ENCODE data around the gene ORMDL3.

DNA sequence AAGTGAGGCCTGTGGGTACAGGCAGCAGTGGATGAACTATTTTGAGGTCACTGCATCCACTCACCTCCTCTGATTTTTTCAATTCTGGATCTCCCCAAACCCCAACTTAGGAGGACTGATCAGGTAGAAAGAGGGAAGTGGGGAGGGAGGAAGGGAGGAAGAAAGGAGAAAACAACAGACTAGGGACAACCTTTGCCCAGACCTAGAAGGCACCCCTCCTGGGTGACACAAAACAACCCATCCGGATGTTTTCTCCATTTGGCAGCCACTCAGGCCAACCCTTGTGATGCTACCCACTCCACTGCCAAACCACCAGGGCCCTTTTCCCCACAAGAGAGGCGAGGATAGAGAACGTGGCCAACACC, 2.7 kb downstream of the ORMDL3 start:
- TF ChIP-seq GATA3 (IDR thresholded peaks at IDR 0.05; ENCODE audit: borderline replicate concordance) (no peak), RFX5 (IDR thresholded peaks at IDR 0.05) (no peak), CHD4 (IDR thresholded peaks at IDR 0.05; ENCODE audit: borderline replicate concordance) (no peak), HEYL (CRISPR knock-in tag; IDR thresholded peaks at IDR 0.05) (no peak), POLR2A (IDR thresholded peaks at IDR 0.05; ENCODE audit: low read length) (no peak), SMC3 (IDR thresholded peaks at IDR 0.05) (no peak)
- TF ChIP-seq, protein P1, sequence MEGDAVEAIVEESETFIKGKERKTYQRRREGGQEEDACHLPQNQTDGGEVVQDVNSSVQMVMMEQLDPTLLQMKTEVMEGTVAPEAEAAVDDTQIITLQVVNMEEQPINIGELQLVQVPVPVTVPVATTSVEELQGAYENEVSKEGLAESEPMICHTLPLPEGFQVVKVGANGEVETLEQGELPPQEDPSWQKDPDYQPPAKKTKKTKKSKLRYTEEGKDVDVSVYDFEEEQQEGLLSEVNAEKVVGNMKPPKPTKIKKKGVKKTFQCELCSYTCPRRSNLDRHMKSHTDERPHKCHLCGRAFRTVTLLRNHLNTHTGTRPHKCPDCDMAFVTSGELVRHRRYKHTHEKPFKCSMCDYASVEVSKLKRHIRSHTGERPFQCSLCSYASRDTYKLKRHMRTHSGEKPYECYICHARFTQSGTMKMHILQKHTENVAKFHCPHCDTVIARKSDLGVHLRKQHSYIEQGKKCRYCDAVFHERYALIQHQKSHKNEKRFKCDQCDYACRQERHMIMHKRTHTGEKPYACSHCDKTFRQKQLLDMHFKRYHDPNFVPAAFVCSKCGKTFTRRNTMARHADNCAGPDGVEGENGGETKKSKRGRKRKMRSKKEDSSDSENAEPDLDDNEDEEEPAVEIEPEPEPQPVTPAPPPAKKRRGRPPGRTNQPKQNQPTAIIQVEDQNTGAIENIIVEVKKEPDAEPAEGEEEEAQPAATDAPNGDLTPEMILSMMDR (IDR thresholded peaks at IDR 0.05) = no peak
- TF ChIP-seq, protein P2, sequence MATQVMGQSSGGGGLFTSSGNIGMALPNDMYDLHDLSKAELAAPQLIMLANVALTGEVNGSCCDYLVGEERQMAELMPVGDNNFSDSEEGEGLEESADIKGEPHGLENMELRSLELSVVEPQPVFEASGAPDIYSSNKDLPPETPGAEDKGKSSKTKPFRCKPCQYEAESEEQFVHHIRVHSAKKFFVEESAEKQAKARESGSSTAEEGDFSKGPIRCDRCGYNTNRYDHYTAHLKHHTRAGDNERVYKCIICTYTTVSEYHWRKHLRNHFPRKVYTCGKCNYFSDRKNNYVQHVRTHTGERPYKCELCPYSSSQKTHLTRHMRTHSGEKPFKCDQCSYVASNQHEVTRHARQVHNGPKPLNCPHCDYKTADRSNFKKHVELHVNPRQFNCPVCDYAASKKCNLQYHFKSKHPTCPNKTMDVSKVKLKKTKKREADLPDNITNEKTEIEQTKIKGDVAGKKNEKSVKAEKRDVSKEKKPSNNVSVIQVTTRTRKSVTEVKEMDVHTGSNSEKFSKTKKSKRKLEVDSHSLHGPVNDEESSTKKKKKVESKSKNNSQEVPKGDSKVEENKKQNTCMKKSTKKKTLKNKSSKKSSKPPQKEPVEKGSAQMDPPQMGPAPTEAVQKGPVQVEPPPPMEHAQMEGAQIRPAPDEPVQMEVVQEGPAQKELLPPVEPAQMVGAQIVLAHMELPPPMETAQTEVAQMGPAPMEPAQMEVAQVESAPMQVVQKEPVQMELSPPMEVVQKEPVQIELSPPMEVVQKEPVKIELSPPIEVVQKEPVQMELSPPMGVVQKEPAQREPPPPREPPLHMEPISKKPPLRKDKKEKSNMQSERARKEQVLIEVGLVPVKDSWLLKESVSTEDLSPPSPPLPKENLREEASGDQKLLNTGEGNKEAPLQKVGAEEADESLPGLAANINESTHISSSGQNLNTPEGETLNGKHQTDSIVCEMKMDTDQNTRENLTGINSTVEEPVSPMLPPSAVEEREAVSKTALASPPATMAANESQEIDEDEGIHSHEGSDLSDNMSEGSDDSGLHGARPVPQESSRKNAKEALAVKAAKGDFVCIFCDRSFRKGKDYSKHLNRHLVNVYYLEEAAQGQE (IDR thresholded peaks at IDR 0.05) = no peak
- TF ChIP-seq, protein P3, sequence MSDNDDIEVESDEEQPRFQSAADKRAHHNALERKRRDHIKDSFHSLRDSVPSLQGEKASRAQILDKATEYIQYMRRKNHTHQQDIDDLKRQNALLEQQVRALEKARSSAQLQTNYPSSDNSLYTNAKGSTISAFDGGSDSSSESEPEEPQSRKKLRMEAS (IDR thresholded peaks at IDR 0.05) = no peak

Data from A549 (cell line).